22Rv1 (cell line): ENCODE results near the gene TMEM63C.

ENCODE experiments used
- ZFX ChIP-seq: fragments of 450-650 bp; IDR thresholded peaks from 2 replicates; pipeline ENCODE4 v1.6.1; 2017; ENCODE audit warnings: antibody characterized with exemption, borderline replicate concordance
- TF ChIP-seq, protein P1 (sequence below): fragments of 450-650 bp; IDR thresholded peaks from 2 replicates; pipeline ENCODE4 v1.5.1; 2017; ENCODE audit warnings: mild to moderate bottlenecking

- TF ChIP-seq, protein P1, sequence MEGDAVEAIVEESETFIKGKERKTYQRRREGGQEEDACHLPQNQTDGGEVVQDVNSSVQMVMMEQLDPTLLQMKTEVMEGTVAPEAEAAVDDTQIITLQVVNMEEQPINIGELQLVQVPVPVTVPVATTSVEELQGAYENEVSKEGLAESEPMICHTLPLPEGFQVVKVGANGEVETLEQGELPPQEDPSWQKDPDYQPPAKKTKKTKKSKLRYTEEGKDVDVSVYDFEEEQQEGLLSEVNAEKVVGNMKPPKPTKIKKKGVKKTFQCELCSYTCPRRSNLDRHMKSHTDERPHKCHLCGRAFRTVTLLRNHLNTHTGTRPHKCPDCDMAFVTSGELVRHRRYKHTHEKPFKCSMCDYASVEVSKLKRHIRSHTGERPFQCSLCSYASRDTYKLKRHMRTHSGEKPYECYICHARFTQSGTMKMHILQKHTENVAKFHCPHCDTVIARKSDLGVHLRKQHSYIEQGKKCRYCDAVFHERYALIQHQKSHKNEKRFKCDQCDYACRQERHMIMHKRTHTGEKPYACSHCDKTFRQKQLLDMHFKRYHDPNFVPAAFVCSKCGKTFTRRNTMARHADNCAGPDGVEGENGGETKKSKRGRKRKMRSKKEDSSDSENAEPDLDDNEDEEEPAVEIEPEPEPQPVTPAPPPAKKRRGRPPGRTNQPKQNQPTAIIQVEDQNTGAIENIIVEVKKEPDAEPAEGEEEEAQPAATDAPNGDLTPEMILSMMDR: no peak
- no peak for TF ChIP-seq ZFX
These were observed 22.8 kb downstream of the TMEM63C start for GRCh38 chr14:77204459-77204771.
